Mucosa of stomach (tissue), 1 donor: ENCODE data around the gene PARVA.
"Not testable (repeated sequence)": the region's sequence is repeated elsewhere in the genome, so short reads cannot be mapped to it uniquely, and the experiment has no call there.

Experiments used
- H3K27me3 ChIP-seq: one replicate; pipeline ENCODE4 v1.7.0; 2013; ENCODE audit warnings: mild to moderate bottlenecking, low read length; ENCODE audit not compliant: control insufficient read depth, insufficient read depth
- H3K36me3 ChIP-seq: one replicate; pipeline ENCODE4 v1.7.0; 2013; ENCODE audit warnings: low read length; ENCODE audit not compliant: control insufficient read depth, insufficient read depth
- H3K4me1 ChIP-seq: one replicate; pipeline ENCODE4 v1.7.0; 2013; ENCODE audit warnings: mild to moderate bottlenecking, low read length; ENCODE audit not compliant: control insufficient read depth, insufficient read depth
- H3K4me3 ChIP-seq: one replicate; pipeline ENCODE4 v1.7.0; 2013; ENCODE audit warnings: low read length
- H3K9ac ChIP-seq: one replicate; pipeline ENCODE4 v1.7.0; 2013; ENCODE audit warnings: mild to moderate bottlenecking, low read length, moderate library complexity
- H3K9me3 ChIP-seq: one replicate; pipeline ENCODE4 v1.7.0; 2013; ENCODE audit warnings: mild to moderate bottlenecking, low read length, moderate library complexity; ENCODE audit not compliant: control insufficient read depth
- donor health status: Pancreatic carcinoma.

Gene PARVA

GRCh38 chr11:12358302-12359188, 18.8 kb upstream of the PARVA start:
- H3K36me3 ChIP-seq = no peaks in the 10 kb centered on the region
- H3K27me3 ChIP-seq = no peaks in the 10 kb centered on the region
- H3K9me3 ChIP-seq = no peaks in the 10 kb centered on the region
- H3K9ac ChIP-seq = no peak overlapping the region
- peaks cover 23% of the 10 kb centered on the region for H3K4me1 ChIP-seq
- no peak overlapping the region for H3K4me3 ChIP-seq

DNA sequence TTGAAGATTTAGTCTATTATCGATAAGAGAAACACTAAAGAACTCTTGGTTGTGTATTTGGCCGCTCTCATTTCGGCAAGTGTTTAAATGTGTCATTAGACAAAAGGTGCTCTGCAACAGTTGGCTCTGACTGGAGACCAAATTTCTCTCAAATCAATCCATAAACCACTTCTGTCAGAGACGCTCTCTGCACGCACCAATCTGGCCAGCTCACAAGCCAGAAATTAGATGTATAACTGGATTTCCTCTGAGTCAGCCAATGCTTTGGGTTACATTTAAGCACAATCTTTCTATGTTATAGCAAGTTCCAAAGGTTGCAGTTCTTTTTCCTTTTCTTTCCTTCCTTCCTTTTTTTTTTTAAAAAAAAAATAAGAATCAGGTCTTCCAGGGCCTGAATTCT, 17.6 kb upstream of the PARVA start:
- H3K4me3 ChIP-seq = no peak overlapping the region
- no peak overlapping the region for H3K9ac ChIP-seq
- H3K4me1 ChIP-seq = peaks cover 30% of the 10 kb centered on the region
- H3K27me3 ChIP-seq = no peaks in the 10 kb centered on the region
- H3K9me3 ChIP-seq = no peaks in the 10 kb centered on the region
- no peaks in the 10 kb centered on the region for H3K36me3 ChIP-seq

DNA sequence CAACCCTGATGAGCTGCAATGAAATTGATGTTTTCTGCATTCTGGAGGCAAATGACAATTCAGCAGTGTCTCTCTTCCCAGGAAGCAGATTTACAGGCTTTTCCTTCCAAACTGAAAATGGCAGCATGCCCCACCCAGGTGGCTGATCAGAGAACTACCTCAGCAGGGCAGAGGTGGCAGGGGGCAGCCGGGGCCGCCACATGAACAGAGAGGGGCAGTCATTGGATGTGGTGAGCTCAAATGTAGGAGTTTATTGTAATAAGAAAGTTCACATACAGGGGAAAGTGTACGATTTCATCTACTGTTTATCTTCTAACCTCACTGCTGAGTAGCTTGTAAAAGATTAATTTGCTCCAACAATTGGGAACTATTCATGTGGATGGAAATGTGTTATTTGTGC, 15.7 kb upstream of the PARVA start:
- Histone ChIP-seq H3K9ac (no peak overlapping the region), H3K36me3 (no peaks in the 10 kb centered on the region), H3K4me3 (no peak overlapping the region), H3K4me1 (peaks cover 37% of the 10 kb centered on the region), H3K27me3 (no peaks in the 10 kb centered on the region), H3K9me3 (no peaks in the 10 kb centered on the region)

DNA sequence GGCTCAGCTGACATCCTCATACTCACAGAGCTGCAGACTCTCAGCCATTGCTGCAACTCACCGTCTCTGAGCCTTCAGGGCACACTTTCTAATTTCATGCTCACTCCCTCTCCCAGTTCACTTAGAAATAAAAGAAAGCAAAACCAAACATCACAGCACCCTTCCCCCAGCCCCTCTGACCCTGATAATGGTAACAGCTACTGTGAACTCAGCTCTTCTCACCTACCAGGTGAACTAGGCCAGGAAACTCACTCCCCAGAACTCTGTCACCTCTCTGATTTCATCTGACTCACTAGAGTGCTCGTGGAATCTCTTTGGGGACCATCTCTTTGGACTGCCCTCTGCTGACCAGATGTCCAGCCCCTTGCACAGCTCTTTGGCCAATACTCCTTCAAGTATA, 14.5 kb upstream of the PARVA start:
- H3K36me3 ChIP-seq = no peaks in the 10 kb centered on the region
- H3K27me3 ChIP-seq = no peaks in the 10 kb centered on the region
- peaks cover 31% of the 10 kb centered on the region for H3K4me1 ChIP-seq
- H3K9ac ChIP-seq = no peak overlapping the region
- H3K9me3 ChIP-seq = no peaks in the 10 kb centered on the region
- H3K4me3 ChIP-seq = no peak overlapping the region

DNA sequence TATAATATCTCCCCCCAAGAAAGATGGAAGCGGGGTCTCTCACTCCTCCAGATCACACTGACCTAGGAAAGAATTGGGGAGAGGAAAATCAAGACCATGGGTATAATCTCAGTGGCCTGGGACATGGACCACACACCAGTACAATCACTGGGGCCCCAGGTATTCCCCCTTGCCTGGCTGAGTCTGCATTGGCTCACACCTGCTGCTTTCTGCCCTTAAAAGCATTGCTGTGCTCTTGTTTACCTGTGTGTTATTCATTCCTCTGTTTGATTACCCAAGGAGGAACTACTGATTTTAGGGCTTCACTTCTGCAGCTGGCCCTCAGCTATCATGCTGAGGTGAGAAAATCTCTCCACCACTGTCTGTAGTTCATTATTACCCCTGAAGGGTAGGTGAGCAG, 14.0 kb upstream of the PARVA start:
- Histone ChIP-seq H3K9me3 (no peaks in the 10 kb centered on the region), H3K4me1 (peaks cover 27% of the 10 kb centered on the region), H3K9ac (no peak overlapping the region), H3K27me3 (no peaks in the 10 kb centered on the region), H3K4me3 (no peak overlapping the region), H3K36me3 (no peaks in the 10 kb centered on the region)

GRCh38 chr11:12365965-12366575, 11.3 kb upstream of the PARVA start:
- not testable (repeated sequence) for H3K36me3 ChIP-seq, H3K4me3 ChIP-seq, H3K9ac ChIP-seq, H3K9me3 ChIP-seq, H3K27me3 ChIP-seq
- H3K4me1 ChIP-seq = peaks cover 24% of the 10 kb centered on the region

DNA sequence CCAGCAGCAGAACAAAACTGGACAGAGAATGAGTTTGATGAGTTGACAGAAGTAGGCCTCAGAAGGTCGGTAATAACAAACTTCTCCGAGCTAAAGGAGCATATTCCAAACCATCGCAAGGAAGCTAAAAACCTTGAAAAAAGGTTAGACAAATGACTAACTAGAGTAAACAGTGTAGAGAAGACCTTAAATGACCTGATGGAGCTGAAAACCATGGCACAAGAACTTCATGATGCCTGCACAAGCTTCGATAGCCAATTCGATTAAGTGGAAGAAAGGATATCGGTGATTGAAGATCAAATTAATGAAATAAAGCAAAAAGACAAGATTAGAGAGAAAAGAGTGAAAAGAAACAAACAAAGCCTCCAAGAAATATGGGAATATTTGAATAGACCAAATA, 10.3 kb upstream of the PARVA start:
- H3K9ac ChIP-seq, H3K36me3 ChIP-seq, H3K27me3 ChIP-seq, H3K9me3 ChIP-seq, H3K4me3 ChIP-seq: not testable (repeated sequence)
- peaks cover 24% of the 10 kb centered on the region for H3K4me1 ChIP-seq

DNA sequence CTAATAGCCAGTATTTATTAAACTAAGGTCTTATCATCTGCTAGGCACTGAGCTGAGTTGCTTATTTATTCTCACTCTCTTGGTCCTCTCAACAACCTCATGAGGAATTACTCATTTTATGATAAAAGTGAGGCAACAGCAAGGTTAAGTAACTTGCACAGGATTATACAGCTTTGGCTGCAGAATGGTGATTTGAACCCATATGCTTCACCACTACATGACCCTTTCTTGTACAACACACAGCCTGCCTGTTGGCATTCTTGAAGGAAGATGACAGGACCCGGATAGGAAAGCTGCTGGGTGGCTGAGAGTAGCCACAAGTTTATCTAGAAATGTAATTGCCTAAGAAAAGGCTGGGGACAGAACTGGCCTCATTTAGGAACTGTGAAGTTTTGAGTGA, 5.3 kb upstream of the PARVA start:
- Histone ChIP-seq H3K9me3 (no peaks in the 10 kb centered on the region), H3K36me3 (no peaks in the 10 kb centered on the region), H3K4me3 (no peak overlapping the region), H3K27me3 (no peaks in the 10 kb centered on the region), H3K9ac (no peak overlapping the region), H3K4me1 (no peaks in the 10 kb centered on the region)

- Histone ChIP-seq H3K27me3 (no peaks in the 10 kb centered on the region), H3K9ac (no peak overlapping the region), H3K4me1 (no peaks in the 10 kb centered on the region), H3K36me3 (no peaks in the 10 kb centered on the region), H3K9me3 (no peaks in the 10 kb centered on the region), H3K4me3 (no peak overlapping the region)
Measured at GRCh38 chr11:12375720-12376119, 1.7 kb upstream of the PARVA start.

GRCh38 chr11:12376259-12377081, 901 bp upstream of the PARVA start:
- H3K27me3 ChIP-seq = no peaks in the 10 kb centered on the region
- no peak overlapping the region for H3K4me3 ChIP-seq
- no peaks in the 10 kb centered on the region for H3K4me1 ChIP-seq
- no peaks in the 10 kb centered on the region for H3K36me3 ChIP-seq
- H3K9me3 ChIP-seq = no peaks in the 10 kb centered on the region
- H3K9ac ChIP-seq = no peak overlapping the region

DNA sequence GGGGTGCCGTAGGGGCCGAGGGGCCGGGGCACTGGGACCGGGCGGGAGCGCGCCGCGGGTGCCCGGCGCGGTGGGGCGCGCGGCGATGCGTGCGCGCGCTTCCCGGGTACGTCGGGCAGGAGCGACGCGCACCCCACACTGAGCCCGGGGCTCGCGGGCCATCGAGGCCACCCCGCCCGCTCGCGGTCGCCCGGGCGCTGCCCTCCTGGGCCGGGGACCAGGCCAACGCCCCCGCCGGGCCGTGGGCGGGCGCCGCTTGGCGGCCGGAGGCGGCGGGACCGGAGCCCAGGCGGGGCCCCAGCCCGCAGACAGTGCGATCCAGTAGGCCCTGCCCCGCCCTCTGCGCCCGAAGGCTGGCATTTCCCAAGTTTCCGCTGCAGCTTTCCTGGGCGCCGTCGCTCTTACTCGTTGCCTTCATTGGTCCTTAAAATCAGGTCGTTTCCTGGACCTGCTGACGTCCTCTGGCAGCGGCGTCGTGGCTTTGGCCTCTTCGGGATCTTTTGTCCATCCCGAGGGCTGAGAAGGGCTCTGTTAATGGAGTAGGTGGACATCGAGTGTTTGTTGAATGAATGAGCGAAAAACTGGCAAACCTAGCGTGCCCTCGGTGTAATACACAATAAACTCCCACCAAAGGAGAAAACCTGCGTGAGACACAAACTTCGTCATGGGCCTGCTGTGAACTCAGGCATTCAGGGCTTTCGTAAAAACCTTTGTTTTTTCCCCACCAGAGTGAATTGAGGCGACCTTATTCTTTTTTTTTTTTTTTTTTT, 638 bp downstream of the PARVA start:
- Histone ChIP-seq H3K27me3 (no peaks in the 10 kb centered on the region), H3K9me3 (no peaks in the 10 kb centered on the region), H3K36me3 (no peaks in the 10 kb centered on the region), H3K9ac (peak overlapping the region; percentile 89), H3K4me3 (peak overlapping the region; percentile 47), H3K4me1 (no peaks in the 10 kb centered on the region)
